Vagina (tissue), 2 donors: Measurements from ENCODE around the gene DACT2.

Source experiments
- POLR2AphosphoS5 ChIP-seq, 2 donors: sonication (generic); formaldehyde crosslinking; IDR thresholded peaks; one replicate each; pipeline ENCODE4 v1.9.0; 2017; ENCODE audit warnings: antibody characterized with exemption in 2 of 2, mild to moderate bottlenecking in 2 of 2, low read depth in 1 of 2; ENCODE audit not compliant: insufficient read depth in 1 of 2
- TF ChIP-seq, protein P1 (sequence below), 3 experiments: fragments of 450-650 bp in 2 of 3; fragments of 200-600 bp in 1 of 3; sonication (generic) in 1 of 3; IDR thresholded peaks; one replicate each; pipeline ENCODE4 v1.5.1; 2017 to 2019; ENCODE audit warnings: antibody characterized with exemption in 3 of 3, mild to moderate bottlenecking in 2 of 3, moderate library complexity in 2 of 3

DNA sequence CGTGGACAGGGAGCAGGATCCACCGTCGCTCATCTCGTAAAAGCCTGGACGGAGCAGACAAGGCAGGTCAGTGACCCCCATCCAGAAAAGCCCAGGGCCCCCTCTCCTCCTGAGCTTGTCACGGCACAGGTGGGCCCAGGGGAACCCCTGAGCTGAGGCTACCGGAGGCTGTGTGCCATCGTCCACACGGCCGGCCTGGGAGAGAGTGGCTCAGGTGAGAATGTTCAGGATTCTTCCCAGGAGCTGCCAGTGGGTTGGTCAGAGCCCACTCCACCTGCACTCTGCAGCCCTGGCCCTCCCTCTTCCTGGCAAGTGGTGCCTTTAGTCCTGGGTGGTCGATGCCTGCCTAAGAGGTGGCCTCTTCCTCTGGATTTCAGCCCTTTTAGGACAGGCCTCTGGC, 9.2 kb downstream of the DACT2 start:
- TF ChIP-seq, protein P1, sequence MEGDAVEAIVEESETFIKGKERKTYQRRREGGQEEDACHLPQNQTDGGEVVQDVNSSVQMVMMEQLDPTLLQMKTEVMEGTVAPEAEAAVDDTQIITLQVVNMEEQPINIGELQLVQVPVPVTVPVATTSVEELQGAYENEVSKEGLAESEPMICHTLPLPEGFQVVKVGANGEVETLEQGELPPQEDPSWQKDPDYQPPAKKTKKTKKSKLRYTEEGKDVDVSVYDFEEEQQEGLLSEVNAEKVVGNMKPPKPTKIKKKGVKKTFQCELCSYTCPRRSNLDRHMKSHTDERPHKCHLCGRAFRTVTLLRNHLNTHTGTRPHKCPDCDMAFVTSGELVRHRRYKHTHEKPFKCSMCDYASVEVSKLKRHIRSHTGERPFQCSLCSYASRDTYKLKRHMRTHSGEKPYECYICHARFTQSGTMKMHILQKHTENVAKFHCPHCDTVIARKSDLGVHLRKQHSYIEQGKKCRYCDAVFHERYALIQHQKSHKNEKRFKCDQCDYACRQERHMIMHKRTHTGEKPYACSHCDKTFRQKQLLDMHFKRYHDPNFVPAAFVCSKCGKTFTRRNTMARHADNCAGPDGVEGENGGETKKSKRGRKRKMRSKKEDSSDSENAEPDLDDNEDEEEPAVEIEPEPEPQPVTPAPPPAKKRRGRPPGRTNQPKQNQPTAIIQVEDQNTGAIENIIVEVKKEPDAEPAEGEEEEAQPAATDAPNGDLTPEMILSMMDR (IDR thresholded peaks at IDR 0.05), result no peak
- no peak for TF ChIP-seq POLR2AphosphoS5 (IDR thresholded peaks at IDR 0.05; ENCODE audit: insufficient read depth in 1 of 2, low read depth in 1 of 2)
